Psoas muscle (tissue), 8 donors: ENCODE measurements around the gene CDKAL1. TPM values are rescaled to one million over a fixed set of nuclear protein-coding genes. Genes with fewer than 3 reads are reported as not detected.

Experiments
- ATAC-seq, 4 donors: fragments of 200-7000 bp; cut with Tn5 transposase; one replicate each; pipeline ENCODE4 v1.9.1; 2020; ENCODE audit warnings: moderate library complexity in 3 of 4, mild to moderate bottlenecking in 2 of 4
- DNase-seq, 2 donors: peaks; one replicate each; pipeline ENCODE4 v3.0.0-alpha.2; 2020
- H3K27ac ChIP-seq: fragments of 200-600 bp; one replicate; pipeline ENCODE4 v1.8.0; 2022
- H3K27me3 ChIP-seq, 3 donors: fragments of 200-600 bp in 1 of 3; one replicate each; pipeline versions ENCODE4 v1.6.1 to v1.8.0; 2013 to 2022; ENCODE audit warnings: low read length in 2 of 3, mild to moderate bottlenecking in 2 of 3, moderate library complexity in 1 of 3; ENCODE audit not compliant: insufficient read depth in 3 of 3
- H3K36me3 ChIP-seq, 2 donors: fragments of 200-600 bp in 1 of 2; one replicate each; pipeline versions ENCODE4 v1.6.1 to v1.8.0; 2013 to 2022; ENCODE audit warnings: low read depth in 1 of 2, mild to moderate bottlenecking in 1 of 2, moderate library complexity in 1 of 2; ENCODE audit not compliant: insufficient read depth in 1 of 2
- H3K4me1 ChIP-seq: fragments of 200-600 bp; one replicate; pipeline ENCODE4 v1.8.0; 2022
- H3K4me3 ChIP-seq: fragments of 200-600 bp; one replicate; pipeline ENCODE4 v1.8.0; 2022; ENCODE audit warnings: mild to moderate bottlenecking
- H3K9me3 ChIP-seq: fragments of 200-600 bp; one replicate; pipeline ENCODE4 v1.8.0; 2022
- CTCF ChIP-seq: fragments of 200-600 bp; IDR thresholded peaks from one replicate; pipeline ENCODE4 v1.8.0; 2022; ENCODE audit warnings: antibody characterized with exemption
- WGBS, 3 donors: extraction: QIAGEN DNeasy Blood & Tissue Kit; methylation state at CpG; one replicate each; pipeline versions ENCODE4 v1.1.6 to v1.1.7; 2013; 5-methylcytosine and 5-hydroxymethylcytosine counted together
- intact Hi-C, 2 donors: fragments of 100-400 bp; cut with DNase I; formaldehyde crosslinking; loops; one replicate each; pipeline versions ENCODE4 v1.11.0 to v1.14.2; 2022
- polyA plus RNA-seq, 3 donors: library from polyadenylated mRNA; stranded (reverse); fragments of 200-250 nt; gene quantifications; one replicate each; pipeline ENCODE4 v1.2.3, GENCODE V29; 2013
- total RNA-seq, 4 donors: library from RNA; stranded (reverse); fragmentation: NEBNext Ultra II Directional in 2 of 4; extraction: Animal tissue kit (Norgen Biotek cat#: 25700) in 2 of 4; gene quantifications; one replicate each; pipeline versions ENCODE4 v1.2.1 to v1.2.4, GENCODE V29; 2021 to 2023
- donor health status: healthy with polysubstance abuse.
- donor health status: DM: no; HTN: no; CAD: no; lungs with moderate emphysema.
- donor health status: Bipolar disorder and iron deficiency.
- donor health status: healthy.
- donor health status: DM: yes; HTN: yes; CAD: no.
- donor health status: DM: no; HTN: no; CAD: no.
- donor health status: DM: no; HTN: no; CAD: no.
- donor health status: DM: yes; HTN: yes; CAD: no.

The CDKAL1 gene
- total and polyA plus RNA-seq, 7 donors: 4.5 to 16.1 (median 12.9) TPM

GRCh38 chr6:21198032-21198640 lies 663.9 kb downstream of the CDKAL1 start:
- no peaks in the 10 kb centered on the region for H3K27me3 ChIP-seq
- DNase-seq (no peak), ATAC-seq (no peak)
- H3K4me1 ChIP-seq: no peaks in the 10 kb centered on the region
- 73 to 84% (median 79%) methylated on average over 5 of the region's 5 CpGs for WGBS, 3 donors
- no peak overlapping the region for H3K27ac ChIP-seq
- peaks cover 0 to 7% of the 10 kb centered on the region in 2 donors for H3K36me3 ChIP-seq
- H3K4me3 ChIP-seq: no peak overlapping the region
- intact Hi-C loops: no loop called here
- no peaks in the 10 kb centered on the region for H3K9me3 ChIP-seq
- TF ChIP-seq CTCF: no peak

GRCh38 chr6:21199262-21199661 lies 665.0 kb downstream of the CDKAL1 start:
- intact Hi-C loops: no loop called here
- Histone ChIP-seq H3K4me3 (no peak overlapping the region), H3K9me3 (no peaks in the 10 kb centered on the region), H3K27ac (no peak overlapping the region), H3K36me3 (peaks cover 0 to 7% of the 10 kb centered on the region in 2 donors), H3K27me3 (no peaks in the 10 kb centered on the region), H3K4me1 (no peaks in the 10 kb centered on the region)
- no peak for ATAC-seq
- TF ChIP-seq CTCF: no peak
- DNase-seq: no peak
- WGBS, 3 donors: 57 to 66% (median 59%) methylated on average over 6 of the region's 6 CpGs

- Histone ChIP-seq H3K4me3 (no peak overlapping the region), H3K27me3 (no peaks in the 10 kb centered on the region), H3K9me3 (no peaks in the 10 kb centered on the region), H3K36me3 (peaks cover 0 to 7% of the 10 kb centered on the region in 2 donors), H3K27ac (no peak overlapping the region), H3K4me1 (no peaks in the 10 kb centered on the region)
- no peak for DNase-seq
- ATAC-seq: no peak
- intact Hi-C loops: no loop called here
- WGBS, 3 donors: 53 to 61% (median 56%) methylated on average over 7 of the region's 7 CpGs
- no peak for TF ChIP-seq CTCF
Observed at GRCh38 chr6:21200134-21200870, 666.0 kb downstream of the CDKAL1 start.

- DNase-seq: no peak
- H3K4me1 ChIP-seq: no peaks in the 10 kb centered on the region
- H3K36me3 ChIP-seq: peaks cover 0 to 7% of the 10 kb centered on the region in 2 donors
- TF ChIP-seq CTCF: no peak
- 65 to 88% (median 80%) methylated on average over 4 of the region's 4 CpGs for WGBS, 3 donors
- no peak for ATAC-seq
- no peak overlapping the region for H3K4me3 ChIP-seq
- intact Hi-C loops: no loop called here
- no peak overlapping the region for H3K27ac ChIP-seq
- no peaks in the 10 kb centered on the region for H3K9me3 ChIP-seq
- H3K27me3 ChIP-seq: no peaks in the 10 kb centered on the region
Observed at GRCh38 chr6:21201187-21201586, 666.9 kb downstream of the CDKAL1 start.
